GM12801 (cell line): ENCODE measurements around the gene KDM6A.

Source experiments
- CTCF ChIP-seq: IDR thresholded peaks from one replicate; pipeline ENCODE4 v1.5.1; 2011; ENCODE audit warnings: control low read depth; ENCODE audit not compliant: insufficient read length; ENCODE audit errors: extremely low read depth

Gene KDM6A

GRCh38 chrX:44922980-44923379, 50.0 kb downstream of the KDM6A start:
- no peak for TF ChIP-seq CTCF

GRCh38 chrX:44927398-44927797, 54.4 kb downstream of the KDM6A start:
- TF ChIP-seq CTCF, result no peak

- TF ChIP-seq CTCF, result no peak
These were observed 58.5 kb downstream of the KDM6A start for GRCh38 chrX:44931441-44931973.

GRCh38 chrX:44935172-44935571, 62.2 kb downstream of the KDM6A start:
- TF ChIP-seq CTCF, result no peak

- no peak for TF ChIP-seq CTCF
These were observed 62.7 kb downstream of the KDM6A start for GRCh38 chrX:44935640-44936039.

GRCh38 chrX:44937606-44938005, 64.6 kb downstream of the KDM6A start:
- TF ChIP-seq CTCF, result no peak

- TF ChIP-seq CTCF, result no peak
These were observed 65.1 kb downstream of the KDM6A start for GRCh38 chrX:44938111-44938510.

- TF ChIP-seq CTCF, result no peak
These were observed 70.0 kb downstream of the KDM6A start for GRCh38 chrX:44943007-44943406.
